Nephron (organoid): ENCODE data around the gene FILIP1L.

Experiments
- H3K27ac Mint-ChIP-seq, 3 experiments: 2 replicates each; pipeline ENCODE4 v1.8.0; 2020; ENCODE audit warnings: mixed read lengths in 3 of 3, mild to moderate bottlenecking in 2 of 3, moderate library complexity in 1 of 3
- H3K27me3 Mint-ChIP-seq: 2 replicates; pipeline ENCODE4 v1.8.0; 2021; ENCODE audit warnings: low read depth, mild to moderate bottlenecking, moderate library complexity, mixed read lengths
- H3K36me3 Mint-ChIP-seq: 2 replicates; pipeline ENCODE4 v1.8.0; 2020; ENCODE audit warnings: low read depth, mixed read lengths
- H3K4me1 Mint-ChIP-seq: 2 replicates; pipeline ENCODE4 v1.8.0; 2020; ENCODE audit warnings: mixed read lengths
- H3K4me3 Mint-ChIP-seq, 3 experiments: 2 replicates each; pipeline ENCODE4 v1.8.0; 2020; ENCODE audit warnings: mild to moderate bottlenecking in 3 of 3, mixed read lengths in 3 of 3, moderate library complexity in 2 of 3
- H3K9me3 Mint-ChIP-seq: 2 replicates; pipeline ENCODE4 v1.8.0; 2020; ENCODE audit warnings: mixed read lengths
- CTCF ChIP-seq, 3 experiments: fragments of 200-600 bp; sonication (generic); IDR thresholded peaks; one replicate each; pipeline ENCODE4 v1.5.0; 2021; ENCODE audit warnings: antibody characterized with exemption in 3 of 3; ENCODE audit not compliant: unreplicated experiment in 3 of 3

FILIP1L gene

GRCh38 chr3:100149713-100150415, 35.6 kb upstream of the FILIP1L start:
- H3K4me3 Mint-ChIP-seq = no peak overlapping the region
- no peak for TF ChIP-seq CTCF (IDR thresholded peaks at IDR 0.05; ENCODE audit: unreplicated experiment in 3 of 3)
- H3K27me3 Mint-ChIP-seq = no peaks in the 10 kb centered on the region

GRCh38 chr3:100149130-100149529, 34.8 kb upstream of the FILIP1L start:
- H3K4me3 Mint-ChIP-seq = no peak overlapping the region
- H3K27ac Mint-ChIP-seq = peak overlapping the region in 1 of 3 experiments; percentile 62
- peaks cover 25% of the 10 kb centered on the region for H3K4me1 Mint-ChIP-seq
- H3K36me3 Mint-ChIP-seq = peaks cover 25% of the 10 kb centered on the region
- H3K9me3 Mint-ChIP-seq = peaks cover 1% of the 10 kb centered on the region
- TF ChIP-seq CTCF (IDR thresholded peaks at IDR 0.05; ENCODE audit: unreplicated experiment in 3 of 3) = no peak
- H3K27me3 Mint-ChIP-seq = no peaks in the 10 kb centered on the region

More at GRCh38 chr3:100149713-100150415, 35.6 kb upstream of the FILIP1L start:
- Mint-ChIP-seq H3K36me3 (peaks cover 25% of the 10 kb centered on the region), H3K9me3 (peaks cover under 1% of the 10 kb centered on the region), H3K27ac (peak overlapping the region in 1 of 3 experiments; percentile 62), H3K4me1 (peaks cover 25% of the 10 kb centered on the region)

GRCh38 chr3:100144255-100144866, 30.1 kb upstream of the FILIP1L start:
- no peak overlapping the region for H3K27ac Mint-ChIP-seq
- peaks cover 20% of the 10 kb centered on the region for H3K36me3 Mint-ChIP-seq
- no peaks in the 10 kb centered on the region for H3K27me3 Mint-ChIP-seq
- peaks cover under 1% of the 10 kb centered on the region for H3K4me1 Mint-ChIP-seq
- no peak for TF ChIP-seq CTCF (IDR thresholded peaks at IDR 0.05; ENCODE audit: unreplicated experiment in 3 of 3)
- peaks cover 20% of the 10 kb centered on the region for H3K9me3 Mint-ChIP-seq
- H3K4me3 Mint-ChIP-seq = no peak overlapping the region

GRCh38 chr3:100141586-100141985, 27.3 kb upstream of the FILIP1L start:
- H3K4me1 Mint-ChIP-seq = peaks cover 8% of the 10 kb centered on the region
- no peak overlapping the region for H3K4me3 Mint-ChIP-seq
- no peak for TF ChIP-seq CTCF (IDR thresholded peaks at IDR 0.05; ENCODE audit: unreplicated experiment in 3 of 3)
- no peaks in the 10 kb centered on the region for H3K27me3 Mint-ChIP-seq
- no peak overlapping the region for H3K27ac Mint-ChIP-seq
- peaks cover 16% of the 10 kb centered on the region for H3K36me3 Mint-ChIP-seq
- H3K9me3 Mint-ChIP-seq = peaks cover 20% of the 10 kb centered on the region

GRCh38 chr3:100140976-100141375, 26.7 kb upstream of the FILIP1L start:
- no peak for TF ChIP-seq CTCF (IDR thresholded peaks at IDR 0.05; ENCODE audit: unreplicated experiment in 3 of 3)
- H3K4me1 Mint-ChIP-seq = peaks cover 14% of the 10 kb centered on the region
- no peak overlapping the region for H3K4me3 Mint-ChIP-seq

More at GRCh38 chr3:100140976-100141375, 26.7 kb upstream of the FILIP1L start:
- Mint-ChIP-seq H3K9me3 (peaks cover 20% of the 10 kb centered on the region), H3K27ac (no peak overlapping the region), H3K27me3 (no peaks in the 10 kb centered on the region), H3K36me3 (peaks cover 16% of the 10 kb centered on the region)
